Measurements from ENCODE around the gene OSBP2.
A peak's percentile ranks its signal among the peaks of the same experiment; 100 is the strongest.

- TF ChIP-seq CTCF (IDR thresholded peaks at IDR 0.05) (peak; percentile 32), ZFX (IDR thresholded peaks at IDR 0.05; ENCODE audit: borderline replicate concordance) (no peak)
These were observed 121.7 kb downstream of the OSBP2 start for GRCh38 chr22:30816413-30816812.

Measured in 22Rv1 (cell line).